HCT116 (cell line): Measurements from ENCODE around the gene UBXN11.

Experiments used
- ATF3 ChIP-seq: IDR thresholded peaks from 2 replicates; pipeline ENCODE4 v1.6.1; 2012
- CEBPB ChIP-seq: IDR thresholded peaks from 2 replicates; pipeline ENCODE4 v1.6.1; 2012; ENCODE audit warnings: low read depth
- EZH2 ChIP-seq: fragments of 200-600 bp; sonication (generic); IDR thresholded peaks from 2 replicates; pipeline ENCODE4 v1.6.1; 2017; ENCODE audit warnings: antibody characterized with exemption, mixed run types
- EZH2phosphoT487 ChIP-seq: fragments of 200-600 bp; IDR thresholded peaks from 2 replicates; pipeline ENCODE4 v1.6.1; 2018; ENCODE audit warnings: antibody characterized with exemption, borderline replicate concordance
- RAD21 ChIP-seq: IDR thresholded peaks from 2 replicates; pipeline ENCODE4 v1.6.1; 2012; ENCODE audit warnings: low read depth, mild to moderate bottlenecking
- SP1 ChIP-seq: IDR thresholded peaks from 2 replicates; pipeline ENCODE4 v1.6.1; 2012; ENCODE audit warnings: low read depth
- ZBTB33 ChIP-seq: IDR thresholded peaks from 2 replicates; pipeline ENCODE4 v1.6.1; 2011; ENCODE audit warnings: mild to moderate bottlenecking, low read length, moderate library complexity; ENCODE audit not compliant: insufficient replicate concordance; ENCODE audit errors: extremely low read depth
- TF ChIP-seq, protein P1 (sequence below): IDR thresholded peaks from 2 replicates; pipeline ENCODE4 v1.6.1; 2012; ENCODE audit warnings: low read depth
- TF ChIP-seq, protein P2 (sequence below), 3 experiments: fragments of 200-600 bp in 1 of 3; sonication (generic) in 1 of 3; IDR thresholded peaks in 2 of 3; conservative IDR thresholded peaks in 1 of 3; 2 replicates each; pipeline ENCODE4 v1.5.1; 2012 to 2017; ENCODE audit warnings: low read depth in 2 of 3, low read length in 2 of 3, antibody characterized with exemption in 1 of 3, borderline replicate concordance in 1 of 3, control low read depth in 1 of 3, mild to moderate bottlenecking in 1 of 3, mixed read lengths in 1 of 3, mixed run types in 1 of 3, moderate library complexity in 1 of 3; ENCODE audit not compliant: insufficient read depth in 1 of 3

DNA sequence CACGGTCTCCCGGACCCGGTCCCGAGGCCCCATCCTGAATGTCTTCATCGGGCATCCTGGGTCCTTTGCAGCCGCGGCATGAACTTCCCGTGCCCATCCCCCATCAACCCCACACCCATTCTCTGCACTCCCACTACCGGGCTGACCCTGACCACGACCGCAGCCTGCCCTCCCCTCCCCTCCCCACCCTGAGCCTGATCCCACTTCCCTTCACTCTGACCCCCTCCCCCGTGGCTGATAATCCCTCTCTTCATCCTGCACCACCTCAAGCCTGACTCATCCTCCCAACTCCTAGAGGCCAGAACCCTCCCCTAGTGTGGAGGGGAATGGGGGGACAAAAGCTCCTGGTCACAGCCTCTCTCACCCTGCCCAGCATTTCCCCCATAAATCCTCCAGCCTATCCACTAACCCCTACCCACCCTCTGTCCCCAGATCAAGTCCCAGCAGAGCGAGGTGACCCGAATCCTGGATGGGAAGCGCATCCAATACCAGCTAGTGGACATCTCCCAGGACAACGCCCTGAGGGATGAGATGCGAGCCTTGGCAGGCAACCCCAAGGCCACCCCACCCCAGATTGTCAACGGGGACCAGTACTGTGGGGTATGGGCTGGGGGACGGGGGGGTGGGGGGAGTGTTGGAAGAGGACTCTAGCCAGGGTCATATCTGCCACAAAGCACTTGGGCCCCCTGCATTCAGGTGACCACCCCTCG lies 25.9 kb downstream of the UBXN11 start:
- no peak for TF ChIP-seq EZH2phosphoT487
- no peak for TF ChIP-seq ZBTB33
- TF ChIP-seq EZH2, result no peak
- TF ChIP-seq, protein P1, sequence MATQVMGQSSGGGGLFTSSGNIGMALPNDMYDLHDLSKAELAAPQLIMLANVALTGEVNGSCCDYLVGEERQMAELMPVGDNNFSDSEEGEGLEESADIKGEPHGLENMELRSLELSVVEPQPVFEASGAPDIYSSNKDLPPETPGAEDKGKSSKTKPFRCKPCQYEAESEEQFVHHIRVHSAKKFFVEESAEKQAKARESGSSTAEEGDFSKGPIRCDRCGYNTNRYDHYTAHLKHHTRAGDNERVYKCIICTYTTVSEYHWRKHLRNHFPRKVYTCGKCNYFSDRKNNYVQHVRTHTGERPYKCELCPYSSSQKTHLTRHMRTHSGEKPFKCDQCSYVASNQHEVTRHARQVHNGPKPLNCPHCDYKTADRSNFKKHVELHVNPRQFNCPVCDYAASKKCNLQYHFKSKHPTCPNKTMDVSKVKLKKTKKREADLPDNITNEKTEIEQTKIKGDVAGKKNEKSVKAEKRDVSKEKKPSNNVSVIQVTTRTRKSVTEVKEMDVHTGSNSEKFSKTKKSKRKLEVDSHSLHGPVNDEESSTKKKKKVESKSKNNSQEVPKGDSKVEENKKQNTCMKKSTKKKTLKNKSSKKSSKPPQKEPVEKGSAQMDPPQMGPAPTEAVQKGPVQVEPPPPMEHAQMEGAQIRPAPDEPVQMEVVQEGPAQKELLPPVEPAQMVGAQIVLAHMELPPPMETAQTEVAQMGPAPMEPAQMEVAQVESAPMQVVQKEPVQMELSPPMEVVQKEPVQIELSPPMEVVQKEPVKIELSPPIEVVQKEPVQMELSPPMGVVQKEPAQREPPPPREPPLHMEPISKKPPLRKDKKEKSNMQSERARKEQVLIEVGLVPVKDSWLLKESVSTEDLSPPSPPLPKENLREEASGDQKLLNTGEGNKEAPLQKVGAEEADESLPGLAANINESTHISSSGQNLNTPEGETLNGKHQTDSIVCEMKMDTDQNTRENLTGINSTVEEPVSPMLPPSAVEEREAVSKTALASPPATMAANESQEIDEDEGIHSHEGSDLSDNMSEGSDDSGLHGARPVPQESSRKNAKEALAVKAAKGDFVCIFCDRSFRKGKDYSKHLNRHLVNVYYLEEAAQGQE, result no peak
- TF ChIP-seq, protein P2, sequence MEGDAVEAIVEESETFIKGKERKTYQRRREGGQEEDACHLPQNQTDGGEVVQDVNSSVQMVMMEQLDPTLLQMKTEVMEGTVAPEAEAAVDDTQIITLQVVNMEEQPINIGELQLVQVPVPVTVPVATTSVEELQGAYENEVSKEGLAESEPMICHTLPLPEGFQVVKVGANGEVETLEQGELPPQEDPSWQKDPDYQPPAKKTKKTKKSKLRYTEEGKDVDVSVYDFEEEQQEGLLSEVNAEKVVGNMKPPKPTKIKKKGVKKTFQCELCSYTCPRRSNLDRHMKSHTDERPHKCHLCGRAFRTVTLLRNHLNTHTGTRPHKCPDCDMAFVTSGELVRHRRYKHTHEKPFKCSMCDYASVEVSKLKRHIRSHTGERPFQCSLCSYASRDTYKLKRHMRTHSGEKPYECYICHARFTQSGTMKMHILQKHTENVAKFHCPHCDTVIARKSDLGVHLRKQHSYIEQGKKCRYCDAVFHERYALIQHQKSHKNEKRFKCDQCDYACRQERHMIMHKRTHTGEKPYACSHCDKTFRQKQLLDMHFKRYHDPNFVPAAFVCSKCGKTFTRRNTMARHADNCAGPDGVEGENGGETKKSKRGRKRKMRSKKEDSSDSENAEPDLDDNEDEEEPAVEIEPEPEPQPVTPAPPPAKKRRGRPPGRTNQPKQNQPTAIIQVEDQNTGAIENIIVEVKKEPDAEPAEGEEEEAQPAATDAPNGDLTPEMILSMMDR (IDR thresholded peaks at IDR 0.05 in 2 of 3, conservative IDR thresholded peaks at IDR 0.05 in 1 of 3; ENCODE audit: borderline replicate concordance in 1 of 3, insufficient read depth in 1 of 3, low read depth in 2 of 3, low read length in 2 of 3), result no peak
- TF ChIP-seq ATF3, result no peak
- no peak for TF ChIP-seq SP1
- no peak for TF ChIP-seq RAD21
- TF ChIP-seq CEBPB, result no peak
